ENCODE measurements around the gene SGSM1. TPM values are rescaled to one million over a fixed set of nuclear protein-coding genes. Genes with fewer than 3 reads are reported as not detected.

The SGSM1 gene
- polyA plus RNA-seq, 3 donors, result not detected

DNA sequence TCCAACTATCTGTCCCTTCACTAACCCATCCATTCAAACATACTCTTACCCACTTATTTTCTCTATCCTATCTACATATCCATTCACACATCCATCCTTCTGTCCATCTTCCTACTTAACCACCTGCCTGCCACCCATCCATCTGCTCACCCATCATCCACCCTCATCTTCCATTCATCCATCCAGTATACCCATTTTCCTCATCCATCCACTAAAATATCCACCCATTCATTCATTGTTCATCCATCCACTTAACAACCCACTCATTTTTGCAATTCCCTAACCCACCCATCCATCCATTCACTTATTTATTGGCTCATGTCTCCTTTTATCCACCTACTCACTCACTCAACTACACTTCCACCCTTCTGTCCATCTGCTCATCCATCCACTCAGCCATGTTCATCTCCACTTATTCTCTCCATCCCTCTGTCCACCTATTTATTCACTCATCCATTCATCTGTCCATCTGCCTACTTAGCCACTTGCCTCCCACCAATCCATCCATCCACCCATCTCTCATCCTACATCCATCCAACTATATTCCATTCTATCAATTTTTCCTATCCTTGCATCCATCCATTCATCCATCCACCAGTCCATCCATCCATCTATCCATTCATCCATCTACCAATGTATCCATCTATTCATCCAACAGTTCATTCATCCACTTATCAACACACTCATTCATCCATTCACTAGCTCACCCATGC, 129.9 kb downstream of the SGSM1 start:
- no peak for DNase-seq
- H3K4me1 ChIP-seq (ENCODE audit: control insufficient read depth in 1 of 2, insufficient read depth in 2 of 2, low read length in 2 of 2), result no peaks in the 10 kb centered on the region
- no peak overlapping the region for H3K9ac ChIP-seq (ENCODE audit: insufficient read depth, low read length, poor library complexity, severe bottlenecking)
- no peaks in the 10 kb centered on the region for H3K27me3 ChIP-seq (ENCODE audit: control insufficient read depth in 2 of 2, insufficient read depth in 2 of 2, low read length in 2 of 2)
- H3K9me3 ChIP-seq (replicated peaks in 1 of 2; ENCODE audit: control insufficient read depth in 1 of 2, insufficient read depth in 1 of 2, low read length in 2 of 2), result no peaks in the 10 kb centered on the region
- Mint-ChIP-seq H3K36me3 (no peaks in the 10 kb centered on the region), H3K4me3 (no peak overlapping the region), H3K27me3 (ENCODE audit: low read depth in 3 of 3) (peaks cover under 1 to 9% (median 6%) of the 10 kb centered on the region in 3 donors), H3K9me3 (peaks cover 0 to under 1% (median 0%) of the 10 kb centered on the region in 7 donors), H3K4me1 (no peaks in the 10 kb centered on the region), H3K27ac (no peak overlapping the region)
- no peaks in the 10 kb centered on the region for H3K79me2 ChIP-seq (ENCODE audit: insufficient read depth, low read length)
- H3K4me2 ChIP-seq (replicated peaks; ENCODE audit: extremely low read depth, low read length, poor library complexity, severe bottlenecking), result no peak overlapping the region
- H3K4me3 ChIP-seq (replicated peaks in 1 of 3; ENCODE audit: low read depth in 2 of 3, low read length in 3 of 3), result no peak overlapping the region
- TF ChIP-seq, protein P1, sequence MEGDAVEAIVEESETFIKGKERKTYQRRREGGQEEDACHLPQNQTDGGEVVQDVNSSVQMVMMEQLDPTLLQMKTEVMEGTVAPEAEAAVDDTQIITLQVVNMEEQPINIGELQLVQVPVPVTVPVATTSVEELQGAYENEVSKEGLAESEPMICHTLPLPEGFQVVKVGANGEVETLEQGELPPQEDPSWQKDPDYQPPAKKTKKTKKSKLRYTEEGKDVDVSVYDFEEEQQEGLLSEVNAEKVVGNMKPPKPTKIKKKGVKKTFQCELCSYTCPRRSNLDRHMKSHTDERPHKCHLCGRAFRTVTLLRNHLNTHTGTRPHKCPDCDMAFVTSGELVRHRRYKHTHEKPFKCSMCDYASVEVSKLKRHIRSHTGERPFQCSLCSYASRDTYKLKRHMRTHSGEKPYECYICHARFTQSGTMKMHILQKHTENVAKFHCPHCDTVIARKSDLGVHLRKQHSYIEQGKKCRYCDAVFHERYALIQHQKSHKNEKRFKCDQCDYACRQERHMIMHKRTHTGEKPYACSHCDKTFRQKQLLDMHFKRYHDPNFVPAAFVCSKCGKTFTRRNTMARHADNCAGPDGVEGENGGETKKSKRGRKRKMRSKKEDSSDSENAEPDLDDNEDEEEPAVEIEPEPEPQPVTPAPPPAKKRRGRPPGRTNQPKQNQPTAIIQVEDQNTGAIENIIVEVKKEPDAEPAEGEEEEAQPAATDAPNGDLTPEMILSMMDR (IDR thresholded peaks at IDR 0.05), result peak; percentile 15
- no peaks in the 10 kb centered on the region for H4K20me1 ChIP-seq (ENCODE audit: insufficient read depth, low read length)
- H2AFZ ChIP-seq (ENCODE audit: insufficient read depth, low read depth, low read length, poor library complexity, severe bottlenecking), result no peak overlapping the region
- intact Hi-C loops (cut with micrococcal nuclease), result loop anchor here (5.0 to 10.0 kb wide), 2 partner anchors 116 to 119 kb away; no protein-coding TSS in a partner anchor
- no peaks in the 10 kb centered on the region for H3K36me3 ChIP-seq (replicated peaks in 1 of 2; ENCODE audit: control insufficient read depth in 1 of 2, insufficient read depth in 2 of 2, low read length in 2 of 2)
- no peak overlapping the region for H3K27ac ChIP-seq (ENCODE audit: low read depth in 1 of 2, low read length in 2 of 2)

DNA sequence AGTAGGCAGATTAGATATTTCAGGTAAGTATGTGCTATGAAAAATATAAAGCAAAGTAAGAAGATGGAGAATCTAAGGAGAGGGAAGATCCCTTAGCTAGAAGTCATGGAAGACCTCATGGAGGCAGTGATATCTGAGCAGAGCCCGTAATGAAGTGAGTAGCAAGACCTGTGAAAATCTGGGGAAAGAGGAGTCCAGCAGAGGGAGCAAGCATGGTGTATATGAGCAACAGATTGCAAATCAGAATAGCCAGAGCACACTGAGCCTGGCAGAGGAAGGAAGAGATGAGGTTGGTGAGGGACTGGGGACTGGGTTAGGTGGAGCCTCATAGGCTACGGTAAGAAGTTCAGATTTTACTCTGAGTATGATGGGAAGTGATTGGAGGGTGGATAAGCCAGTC, 131.1 kb downstream of the SGSM1 start:
- peaks cover 0 to 6% (median 5%) of the 10 kb centered on the region in 3 donors for H3K27me3 Mint-ChIP-seq (ENCODE audit: low read depth in 3 of 3)
- WGBS (ENCODE audit: insufficient coverage), result 17% methylated on average over 2 of the region's 2 CpGs
- Histone ChIP-seq H3K4me1 (ENCODE audit: control insufficient read depth in 1 of 2, insufficient read depth in 2 of 2, low read length in 2 of 2) (no peaks in the 10 kb centered on the region), H3K4me3 (replicated peaks in 1 of 3; ENCODE audit: low read depth in 2 of 3, low read length in 3 of 3) (no peak overlapping the region), H4K20me1 (ENCODE audit: insufficient read depth, low read length) (no peaks in the 10 kb centered on the region), H3K9ac (ENCODE audit: insufficient read depth, low read length, poor library complexity, severe bottlenecking) (no peak overlapping the region), H3K36me3 (replicated peaks in 1 of 2; ENCODE audit: control insufficient read depth in 1 of 2, insufficient read depth in 2 of 2, low read length in 2 of 2) (no peaks in the 10 kb centered on the region), H2AFZ (ENCODE audit: insufficient read depth, low read depth, low read length, poor library complexity, severe bottlenecking) (no peak overlapping the region), H3K9me3 (replicated peaks in 1 of 2; ENCODE audit: control insufficient read depth in 1 of 2, insufficient read depth in 1 of 2, low read length in 2 of 2) (no peaks in the 10 kb centered on the region), H3K79me2 (ENCODE audit: insufficient read depth, low read length) (no peaks in the 10 kb centered on the region), H3K27me3 (ENCODE audit: control insufficient read depth in 2 of 2, insufficient read depth in 2 of 2, low read length in 2 of 2) (no peaks in the 10 kb centered on the region), H3K4me2 (replicated peaks; ENCODE audit: extremely low read depth, low read length, poor library complexity, severe bottlenecking) (no peak overlapping the region), H3K27ac (ENCODE audit: low read depth in 1 of 2, low read length in 2 of 2) (no peak overlapping the region)
- no peaks in the 10 kb centered on the region for H3K4me1 Mint-ChIP-seq
- no peak for DNase-seq
- H3K36me3 Mint-ChIP-seq, result no peaks in the 10 kb centered on the region
- H3K9me3 Mint-ChIP-seq, result no peaks in the 10 kb centered on the region
- intact Hi-C loops (cut with micrococcal nuclease), result loop anchor here (5.0 to 10.0 kb wide), 2 partner anchors 115 to 118 kb away; no protein-coding TSS in a partner anchor
- H3K27ac Mint-ChIP-seq, result no peak overlapping the region
- TF ChIP-seq, protein P1 (IDR thresholded peaks at IDR 0.05), result no peak
- H3K4me3 Mint-ChIP-seq, result no peak overlapping the region

All from CD14-positive monocyte (primary cell).